Jurkat, Clone E6-1 (cell line): Measurements from ENCODE around the gene PKHD1.

Experiments used
- DNase-seq: peaks from one replicate; pipeline ENCODE4 v3.0.0-alpha.2; 2011; ENCODE audit warnings: low read depth, low spot score
- H3K4me3 ChIP-seq: 2 replicates; pipeline ENCODE4 v1.5.1; 2011; ENCODE audit warnings: mild to moderate bottlenecking, low read length, control low read depth, moderate library complexity

PKHD1 gene

GRCh38 chr6:51620971-51621370, 466.4 kb downstream of the PKHD1 start:
- H3K4me3 ChIP-seq: no peak overlapping the region
- no peak for DNase-seq

- H3K4me3 ChIP-seq: no peak overlapping the region
- no peak for DNase-seq
Measured at GRCh38 chr6:51619042-51619799, 468.2 kb downstream of the PKHD1 start.

- DNase-seq: peak; percentile 18
- H3K4me3 ChIP-seq: no peak overlapping the region
Measured at GRCh38 chr6:51618563-51618962, 468.9 kb downstream of the PKHD1 start.

- no peak for DNase-seq
- H3K4me3 ChIP-seq: no peak overlapping the region
Measured at GRCh38 chr6:51617751-51618150, 469.7 kb downstream of the PKHD1 start.

GRCh38 chr6:51616243-51616642, 471.2 kb downstream of the PKHD1 start:
- DNase-seq: no peak

GRCh38 chr6:51614725-51615124, 472.7 kb downstream of the PKHD1 start:
- no peak for DNase-seq
- H3K4me3 ChIP-seq: no peak overlapping the region

More at GRCh38 chr6:51616243-51616642, 471.2 kb downstream of the PKHD1 start:
- no peak overlapping the region for H3K4me3 ChIP-seq

GRCh38 chr6:51613558-51613957, 473.9 kb downstream of the PKHD1 start:
- no peak for DNase-seq
- H3K4me3 ChIP-seq: no peak overlapping the region

- H3K4me3 ChIP-seq: no peak overlapping the region
- DNase-seq: no peak
Measured at GRCh38 chr6:51608932-51609331, 478.5 kb downstream of the PKHD1 start.

GRCh38 chr6:51608383-51608782, 479.0 kb downstream of the PKHD1 start:
- H3K4me3 ChIP-seq: no peak overlapping the region
- no peak for DNase-seq

- DNase-seq: no peak
- no peak overlapping the region for H3K4me3 ChIP-seq
Measured at GRCh38 chr6:51600514-51600913, 486.9 kb downstream of the PKHD1 start.

GRCh38 chr6:51598171-51598570, 489.2 kb downstream of the PKHD1 start:
- H3K4me3 ChIP-seq: no peak overlapping the region
- DNase-seq: no peak

GRCh38 chr6:51594981-51595380, 492.4 kb downstream of the PKHD1 start:
- H3K4me3 ChIP-seq: no peak overlapping the region
- DNase-seq: no peak

GRCh38 chr6:51585264-51585663, 502.1 kb downstream of the PKHD1 start:
- no peak for DNase-seq

GRCh38 chr6:51584163-51584562, 503.2 kb downstream of the PKHD1 start:
- DNase-seq: no peak
- no peak overlapping the region for H3K4me3 ChIP-seq

More at GRCh38 chr6:51585264-51585663, 502.1 kb downstream of the PKHD1 start:
- no peak overlapping the region for H3K4me3 ChIP-seq

GRCh38 chr6:51578994-51579393, 508.4 kb downstream of the PKHD1 start:
- no peak for DNase-seq
- H3K4me3 ChIP-seq: no peak overlapping the region

- no peak for DNase-seq
- H3K4me3 ChIP-seq: no peak overlapping the region
Measured at GRCh38 chr6:51578362-51578761, 509.1 kb downstream of the PKHD1 start.

GRCh38 chr6:51574040-51574439, 513.4 kb downstream of the PKHD1 start:
- no peak overlapping the region for H3K4me3 ChIP-seq
- DNase-seq: no peak

- no peak for DNase-seq
- no peak overlapping the region for H3K4me3 ChIP-seq
Measured at GRCh38 chr6:51571168-51571567, 516.2 kb downstream of the PKHD1 start.

GRCh38 chr6:51570168-51570921, 517.1 kb downstream of the PKHD1 start:
- DNase-seq: no peak

GRCh38 chr6:51569594-51569993, 517.8 kb downstream of the PKHD1 start:
- peak; percentile 16 for DNase-seq
- no peak overlapping the region for H3K4me3 ChIP-seq

More at GRCh38 chr6:51570168-51570921, 517.1 kb downstream of the PKHD1 start:
- no peak overlapping the region for H3K4me3 ChIP-seq
